Measurements from ENCODE around the gene C12orf60. TPM values are rescaled to one million over a fixed set of nuclear protein-coding genes. Genes with fewer than 3 reads are reported as not detected.

Gene C12orf60
- total RNA-seq, 4 donors from 2014 or later, result 0.88 TPM; not detected in 3

- Histone ChIP-seq H3K9me3 (no peaks in the 10 kb centered on the region), H3K4me3 (peak overlapping the region; percentile 70 to 89 (median 75)), H3K36me3 (peaks cover 0 to 2% (median 0%) of the 10 kb centered on the region in 3 donors), H3K4me1 (peaks cover 0 to 10% (median 0%) of the 10 kb centered on the region in 4 donors), H3K27me3 (no peaks in the 10 kb centered on the region), H3K27ac (peak overlapping the region; percentile 96 to 97 (median 96))
- DNase-seq, result no peak
- TF ChIP-seq POLR2A (IDR thresholded peaks at IDR 0.05) (no peak), CTCF (IDR thresholded peaks at IDR 0.05) (no peak)
Observed at GRCh38 chr12:14771651-14772137, 31.8 kb upstream of the C12orf60 start.

GRCh38 chr12:14772946-14773345, 30.5 kb upstream of the C12orf60 start:
- no peak overlapping the region for H3K4me3 ChIP-seq
- no peak for DNase-seq
- no peaks in the 10 kb centered on the region for H3K9me3 ChIP-seq
- no peaks in the 10 kb centered on the region for H3K27me3 ChIP-seq
- no peaks in the 10 kb centered on the region for H3K36me3 ChIP-seq
- no peak for TF ChIP-seq CTCF (IDR thresholded peaks at IDR 0.05)
- TF ChIP-seq POLR2A (IDR thresholded peaks at IDR 0.05), result no peak
- H3K4me1 ChIP-seq, result peaks cover 0 to 10% (median 0%) of the 10 kb centered on the region in 4 donors
- peak overlapping the region in 1 of 4 donors; percentile 88 for H3K27ac ChIP-seq

GRCh38 chr12:14773685-14774073, 29.8 kb upstream of the C12orf60 start:
- H3K27me3 ChIP-seq, result no peaks in the 10 kb centered on the region
- H3K4me3 ChIP-seq, result peak overlapping the region; percentile 63 to 90 (median 69)
- H3K9me3 ChIP-seq, result no peaks in the 10 kb centered on the region
- H3K4me1 ChIP-seq, result peaks cover 0 to 8% (median 0%) of the 10 kb centered on the region in 4 donors
- TF ChIP-seq CTCF (IDR thresholded peaks at IDR 0.05) (no peak), POLR2A (IDR thresholded peaks at IDR 0.05) (no peak)
- peak in 2 of 3 donors; percentile 57 to 72 for DNase-seq
- H3K27ac ChIP-seq, result peak overlapping the region; percentile 88 to 99 (median 92)
- H3K36me3 ChIP-seq, result no peaks in the 10 kb centered on the region

- Histone ChIP-seq H3K4me3 (peak overlapping the region; percentile 63 to 90 (median 69)), H3K27ac (peak overlapping the region; percentile 88 to 99 (median 92)), H3K4me1 (peaks cover 0 to 2% (median 0%) of the 10 kb centered on the region in 4 donors), H3K36me3 (no peaks in the 10 kb centered on the region), H3K9me3 (no peaks in the 10 kb centered on the region), H3K27me3 (no peaks in the 10 kb centered on the region)
- DNase-seq, result peak; percentile 94 to 98 (median 95)
- TF ChIP-seq CTCF (IDR thresholded peaks at IDR 0.05) (peak in 2 of 6 experiments; percentile 15 to 18), POLR2A (IDR thresholded peaks at IDR 0.05) (peak; percentile 98)
Observed at GRCh38 chr12:14774074-14774905, 29.2 kb upstream of the C12orf60 start.

- peak in 1 of 2 donors; percentile 40 for TF ChIP-seq POLR2A (IDR thresholded peaks at IDR 0.05)
- TF ChIP-seq CTCF (IDR thresholded peaks at IDR 0.05), result no peak
Observed at GRCh38 chr12:14774906-14775635, 28.4 kb upstream of the C12orf60 start.

More at GRCh38 chr12:14774906-14775635, 28.4 kb upstream of the C12orf60 start:
- Histone ChIP-seq H3K4me3 (peak overlapping the region; percentile 63 to 90 (median 69)), H3K27me3 (no peaks in the 10 kb centered on the region), H3K4me1 (no peaks in the 10 kb centered on the region), H3K27ac (peak overlapping the region; percentile 88 to 99 (median 92)), H3K9me3 (no peaks in the 10 kb centered on the region), H3K36me3 (no peaks in the 10 kb centered on the region)
- DNase-seq, result peak; percentile 32 to 75 (median 68)
